Dermis microvascular lymphatic vessel endothelial cell (primary cell): ENCODE measurements around the gene PYGO2. TPM values are rescaled to one million over a fixed set of nuclear protein-coding genes. Genes with fewer than 3 reads are reported as not detected.
"Not testable (repeated sequence)": the region's sequence is repeated elsewhere in the genome, so short reads cannot be mapped to it uniquely, and the experiment has no call there.

Experiments
- DNase-seq, 2 donors: peaks; one replicate each; pipeline versions ENCODE4 v3.0.0 to v3.0.0-alpha.2; 2010; ENCODE audit warnings: low read depth in 2 of 2
- total RNA-seq: library from RNA; depleted of rRNA; stranded (reverse); fragments of >200 nt; gene quantifications from 2 replicates; pipeline ENCODE4 v1.2.1, GENCODE V29; 2014

PYGO2 gene
- total RNA-seq, 1 donor from 2014 or later = 12.6 TPM

- DNase-seq = peak; percentile 100
Measured at GRCh38 chr1:154982897-154983648, 21.5 kb upstream of the PYGO2 start, which contains the start of gene FLAD1. Gene FLAD1, plus strand, starts transcription at chr1:154983344. Its CDS starts 351 bp downstream, at chr1:154983695.

- no peak for DNase-seq
Measured at GRCh38 chr1:154982341-154982740, 20.8 kb upstream of the PYGO2 start.

GRCh38 chr1:154978360-154978759 lies 16.8 kb upstream of the PYGO2 start:
- no peak for DNase-seq

GRCh38 chr1:154977762-154978161 lies 16.2 kb upstream of the PYGO2 start:
- not testable (repeated sequence) for DNase-seq

- peak in 1 of 2 donors; percentile 58 for DNase-seq
Measured at GRCh38 chr1:154975409-154976059, 14.0 kb upstream of the PYGO2 start.

- DNase-seq = peak; percentile 90 to 95
Measured at GRCh38 chr1:154974808-154975408, 13.3 kb upstream of the PYGO2 start.

- DNase-seq = peak; percentile 100
Measured at GRCh38 chr1:154974102-154974807, 12.7 kb upstream of the PYGO2 start, which contains the start of gene CKS1B. Gene CKS1B, plus strand, starts transcription at chr1:154974681. Its CDS starts 65 bp downstream, at chr1:154974746.

GRCh38 chr1:154973344-154974101 lies 11.9 kb upstream of the PYGO2 start:
- peak; percentile 93 to 98 for DNase-seq

- DNase-seq = peak in 1 of 2 donors; percentile 91
Measured at GRCh38 chr1:154972517-154973343, 11.1 kb upstream of the PYGO2 start.

- no peak for DNase-seq
Measured at GRCh38 chr1:154972213-154972516, 10.6 kb upstream of the PYGO2 start.

GRCh38 chr1:154971341-154971998 lies 9.9 kb upstream of the PYGO2 start:
- no peak for DNase-seq

GRCh38 chr1:154970631-154971340 lies 9.2 kb upstream of the PYGO2 start, which contains the start of gene SHC1:
Gene SHC1, minus strand, starts transcription at chr1:154970747. Its CDS starts 221 bp downstream, at chr1:154970526.
- peak; percentile 94 to 96 for DNase-seq

- peak in 1 of 2 donors; percentile 31 for DNase-seq
Measured at GRCh38 chr1:154969860-154970452, 8.4 kb upstream of the PYGO2 start.

GRCh38 chr1:154969246-154969645 lies 7.7 kb upstream of the PYGO2 start:
- DNase-seq = no peak

GRCh38 chr1:154968731-154969130 lies 7.1 kb upstream of the PYGO2 start:
- no peak for DNase-seq

GRCh38 chr1:154967331-154967950 lies 5.9 kb upstream of the PYGO2 start:
- DNase-seq = peak in 1 of 2 donors; percentile 38

- no peak for DNase-seq
Measured at GRCh38 chr1:154966111-154966510, 4.5 kb upstream of the PYGO2 start.

GRCh38 chr1:154964359-154964758 lies 2.8 kb upstream of the PYGO2 start:
- no peak for DNase-seq
